GM21423 (cell line): ENCODE measurements around the gene CARD14.

ENCODE experiments used
- ATAC-seq: cut with Tn5 transposase; IDR thresholded peaks from one replicate; pipeline ENCODE4 v1.9.1; 2021; ENCODE audit warnings: mild to moderate bottlenecking, moderate library complexity; ENCODE audit not compliant: unreplicated experiment

CARD14 gene

DNA sequence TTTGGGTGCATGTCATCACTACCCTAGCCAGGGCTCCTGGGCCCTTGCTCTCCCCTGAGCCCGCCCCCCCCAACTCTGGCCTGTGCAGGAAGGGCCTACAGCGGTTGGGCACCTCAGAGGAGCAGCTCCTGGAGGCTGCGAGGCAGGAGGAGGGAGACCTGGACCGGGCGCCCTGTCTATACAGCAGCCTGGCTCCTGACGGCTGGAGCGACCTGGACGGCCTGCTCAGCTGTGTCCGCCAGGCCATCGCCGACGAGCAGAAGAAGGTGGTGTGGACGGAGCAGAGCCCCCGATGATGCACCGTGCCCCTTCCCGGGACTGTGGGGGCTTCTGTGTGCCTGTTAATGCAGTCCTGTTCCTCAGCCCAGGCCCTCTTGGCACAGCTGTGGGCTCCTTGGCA lies 38.2 kb downstream of the CARD14 start:
- no peak for ATAC-seq

DNA sequence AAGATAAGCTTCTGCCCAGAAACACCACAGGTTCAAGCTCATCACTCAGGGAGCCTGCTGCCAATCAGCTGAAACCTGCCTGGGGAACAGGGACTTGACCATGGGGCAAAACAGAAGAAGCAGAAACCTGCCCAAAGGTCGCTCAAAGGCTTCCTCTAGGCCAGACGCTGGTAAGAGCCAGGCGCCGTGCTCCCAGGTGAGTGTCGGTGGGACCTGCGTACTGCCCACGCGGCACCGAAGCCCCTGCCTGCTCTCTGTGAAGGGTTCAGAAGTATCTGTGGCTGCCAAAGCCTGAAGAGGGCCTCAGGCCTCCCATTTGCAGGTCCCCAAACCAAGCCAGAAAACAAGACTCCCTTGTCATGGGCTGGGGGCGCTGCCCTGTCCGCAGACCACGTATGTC lies 39.9 kb downstream of the CARD14 start:
- no peak for ATAC-seq

DNA sequence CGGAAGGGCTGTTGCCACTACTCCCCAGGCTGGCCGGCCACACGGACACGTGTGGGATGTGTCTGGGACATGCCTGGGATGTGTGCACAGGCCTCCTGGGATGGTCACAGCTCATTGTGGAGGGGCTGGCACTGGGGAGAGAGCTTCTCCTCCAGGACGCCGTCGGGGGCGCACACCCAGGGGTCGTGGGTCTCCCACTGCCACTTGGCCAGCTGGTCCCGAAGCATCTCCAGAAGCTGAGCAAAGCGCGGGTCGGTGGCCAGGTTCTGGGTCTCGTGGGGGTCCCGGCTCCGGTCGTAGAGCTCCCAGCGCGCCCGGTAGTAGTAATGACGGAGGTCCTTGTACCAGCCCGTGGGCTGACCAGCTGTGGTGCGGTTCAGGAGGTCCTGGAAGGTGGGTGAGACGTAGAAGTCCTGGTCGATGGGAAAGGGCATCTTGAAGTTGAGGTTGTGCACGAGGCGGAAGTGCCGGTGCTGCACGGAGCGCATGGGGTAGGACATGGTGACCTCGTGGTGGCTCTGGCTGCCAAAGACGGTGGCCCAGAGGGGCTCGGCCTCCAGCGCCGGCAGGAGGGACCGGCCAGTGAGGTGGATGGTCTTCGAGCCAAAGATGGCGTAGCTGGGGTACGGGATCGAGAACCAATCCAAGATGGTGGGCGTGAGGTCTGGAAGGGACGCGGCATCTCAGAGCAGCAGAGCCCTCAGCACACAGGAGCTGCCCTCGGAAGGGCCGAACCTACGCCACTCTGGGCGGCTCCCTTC lies 40.7 kb downstream of the CARD14 start:
- no peak for ATAC-seq

DNA sequence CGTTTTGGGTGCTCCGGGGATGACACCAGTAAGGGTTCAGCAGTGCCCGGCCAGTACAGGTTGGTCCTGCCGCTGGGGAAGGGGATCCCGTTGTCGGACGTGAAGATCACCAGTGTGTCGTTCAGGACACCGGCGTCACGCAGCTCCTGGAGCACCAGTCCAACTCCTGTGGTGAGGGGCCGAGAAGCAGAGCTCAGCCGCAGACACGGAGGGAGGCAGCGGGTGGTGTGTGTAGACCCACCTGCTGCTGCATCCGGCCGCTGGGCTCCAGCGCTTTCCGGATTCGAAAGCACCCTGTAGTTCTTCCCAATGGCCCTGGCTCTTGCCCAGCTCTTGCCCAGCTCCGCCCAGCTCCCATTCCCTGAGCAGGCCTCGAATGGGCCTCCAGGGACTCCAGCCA lies 42.3 kb downstream of the CARD14 start:
- no peak for ATAC-seq

DNA sequence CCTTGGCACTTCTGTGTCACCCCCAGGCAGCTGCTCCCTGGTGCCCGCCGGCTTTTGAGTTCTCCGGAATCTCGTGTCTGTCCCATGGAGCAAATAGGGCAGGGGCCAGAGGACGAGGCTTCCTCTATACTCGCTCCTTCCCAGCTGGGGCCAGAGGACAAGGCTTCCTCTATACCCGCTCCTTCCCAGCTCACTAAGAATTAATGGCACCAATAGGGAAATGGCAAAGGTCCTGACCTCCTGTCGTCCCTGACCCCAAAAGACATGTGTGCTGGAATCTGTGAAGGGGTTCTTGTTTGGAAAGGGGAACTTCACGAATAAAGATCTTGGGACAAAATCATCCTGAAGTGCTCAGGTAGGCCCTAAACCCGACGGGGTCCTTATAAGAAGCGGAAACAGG lies 42.7 kb downstream of the CARD14 start:
- ATAC-seq = no peak

DNA sequence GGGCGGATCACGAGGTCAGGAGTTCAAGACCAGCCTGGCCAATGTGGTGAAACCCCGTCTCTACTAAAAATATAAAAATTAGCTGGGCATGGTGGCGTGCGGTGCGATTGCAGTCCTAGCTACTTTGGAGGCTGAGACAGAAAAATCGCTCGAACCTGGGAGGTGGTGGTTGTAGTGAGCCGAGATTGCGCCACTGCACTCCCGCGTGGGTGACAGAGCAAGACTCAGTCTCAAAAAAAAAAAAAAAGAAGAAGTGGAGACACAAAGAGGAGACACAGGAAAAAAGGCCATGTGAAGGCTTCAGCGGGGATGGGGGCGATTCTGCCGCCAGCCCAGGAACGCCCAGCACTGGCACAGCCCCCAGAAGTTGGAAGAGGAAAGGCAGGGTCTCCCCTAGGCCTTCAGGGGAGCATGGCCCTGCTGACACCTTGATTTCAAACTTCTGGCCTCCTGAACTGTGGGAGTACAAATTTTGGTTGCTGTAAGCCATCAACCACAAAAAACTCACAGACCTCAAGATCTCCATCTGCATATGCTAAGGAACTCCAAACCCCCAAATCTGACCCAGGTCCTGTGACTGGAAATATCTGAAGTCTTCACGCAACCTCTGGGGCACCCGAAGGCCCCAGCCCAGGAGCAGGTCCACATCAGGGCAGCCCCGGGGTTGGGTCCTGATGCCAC lies 43.3 kb downstream of the CARD14 start:
- ATAC-seq = no peak

DNA sequence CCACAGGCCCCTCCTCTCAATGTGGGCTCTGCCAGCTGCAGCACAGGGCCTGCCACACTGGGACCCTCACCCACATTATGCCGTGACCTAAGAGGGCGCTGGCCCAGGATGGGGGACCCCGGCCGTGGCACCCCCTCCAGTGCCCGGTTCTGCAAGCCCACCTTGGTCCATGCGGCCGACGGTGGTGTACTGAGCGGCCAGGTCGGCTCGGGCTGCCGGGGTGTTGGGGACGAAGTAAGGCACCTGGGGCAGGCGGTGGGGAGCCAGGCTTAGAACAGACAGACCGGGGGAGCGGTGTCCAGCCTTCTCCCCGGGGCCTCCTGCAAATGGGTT lies 43.8 kb downstream of the CARD14 start:
- no peak for ATAC-seq

DNA sequence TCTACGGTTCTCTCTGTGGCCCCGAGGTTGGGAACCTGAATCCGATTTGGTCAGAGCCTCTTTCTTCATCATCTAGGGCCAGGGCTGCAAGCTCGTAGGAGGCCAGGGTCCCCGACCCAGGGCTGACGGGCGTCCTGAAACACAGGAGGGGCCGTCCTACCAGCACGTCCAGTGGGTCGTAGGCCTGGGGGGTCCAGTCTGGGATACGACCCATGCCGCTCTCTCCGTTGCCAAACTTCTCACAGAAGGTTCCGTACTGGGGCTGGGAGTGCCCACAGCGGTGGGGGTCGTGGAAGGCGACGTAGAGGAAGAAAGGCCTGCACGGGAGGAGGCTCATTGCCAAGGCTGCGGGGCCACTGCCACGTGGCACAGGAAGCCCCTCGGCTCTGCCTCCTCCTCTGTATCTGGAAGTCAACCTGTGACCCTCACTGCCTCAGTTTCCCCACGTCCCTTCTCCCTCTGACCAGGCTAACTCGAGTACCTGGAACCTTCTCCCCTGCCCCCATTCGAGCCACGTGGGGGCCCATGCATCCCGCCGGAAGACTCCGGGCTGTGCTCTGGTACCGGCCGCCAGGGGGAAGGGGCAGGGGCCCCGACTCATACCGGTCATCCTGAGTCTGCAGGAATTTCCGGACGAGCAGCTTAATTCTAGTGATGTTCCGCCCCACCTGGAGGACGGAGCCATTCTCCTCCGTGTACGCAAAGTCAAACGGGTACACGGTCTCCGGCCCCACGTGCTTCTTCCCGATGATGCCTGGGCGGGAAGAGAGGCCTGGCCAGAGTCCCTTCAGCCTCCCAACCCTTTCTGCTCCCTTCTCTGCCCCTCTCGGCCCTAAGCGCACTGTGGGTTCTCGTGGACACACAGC lies 44.4 kb downstream of the CARD14 start:
- no peak for ATAC-seq

DNA sequence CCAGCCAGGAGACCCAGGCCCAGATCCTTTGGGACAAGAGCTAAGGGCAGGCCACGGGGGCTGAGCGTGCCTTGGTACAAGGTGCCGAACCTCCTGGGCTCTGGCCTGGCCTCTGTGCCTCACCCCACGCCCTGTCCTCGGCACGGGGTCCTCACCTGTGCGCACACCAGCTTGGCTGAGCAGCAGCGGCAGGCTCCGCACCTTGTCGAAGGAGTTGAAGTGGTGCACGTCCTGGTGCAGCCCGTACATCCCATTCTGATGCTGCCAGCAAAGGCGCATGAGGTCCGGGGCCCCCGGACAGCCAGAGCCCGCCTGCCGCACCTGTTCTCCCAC lies 45.0 kb downstream of the CARD14 start:
- ATAC-seq = no peak

DNA sequence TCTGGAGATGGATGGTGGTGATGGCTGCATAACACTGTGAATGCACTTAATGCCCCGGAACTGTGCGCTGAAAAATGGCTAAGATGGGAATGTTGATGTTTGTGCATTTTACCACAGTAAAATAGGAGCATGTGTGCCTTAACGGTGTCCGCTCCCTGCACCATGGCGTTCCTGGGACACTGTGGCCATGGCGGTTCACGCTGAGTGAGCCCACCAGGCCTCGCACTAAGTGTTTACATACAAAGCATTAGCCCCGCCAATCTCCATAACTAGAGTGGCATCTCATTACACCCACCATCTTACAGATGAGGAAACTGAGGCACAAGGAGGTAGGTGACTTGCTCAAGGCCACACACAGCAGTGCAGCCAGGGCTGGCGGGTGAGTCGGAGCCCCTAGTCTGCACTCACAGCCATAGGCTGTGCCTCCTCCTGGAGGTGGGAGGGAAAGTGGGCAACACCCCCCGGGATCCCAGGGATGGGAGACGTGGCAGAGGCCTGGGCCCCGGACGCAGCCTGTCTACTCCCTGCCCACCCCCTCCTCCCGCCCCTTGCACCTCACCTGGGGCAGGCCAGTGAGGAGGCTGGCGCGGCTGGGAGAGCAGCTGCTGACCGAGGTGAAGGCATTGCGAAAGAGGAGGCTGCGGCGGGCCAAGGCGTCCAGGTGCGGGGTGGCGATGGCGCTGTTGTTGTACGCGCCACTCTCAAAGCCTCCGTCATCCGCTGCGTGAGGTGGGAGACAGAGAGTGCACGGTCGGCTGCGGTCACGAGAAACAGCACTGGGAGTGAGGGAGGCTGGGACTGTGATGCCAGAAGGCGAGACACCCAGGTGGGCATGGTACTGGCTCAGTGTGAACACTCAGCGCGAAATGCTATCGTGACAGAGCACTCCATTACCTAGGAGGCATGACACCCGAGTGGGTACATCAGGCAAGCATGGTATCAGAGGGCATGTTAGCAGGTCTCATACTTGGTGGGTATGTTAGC lies 46.9 kb downstream of the CARD14 start:
- ATAC-seq = no peak

DNA sequence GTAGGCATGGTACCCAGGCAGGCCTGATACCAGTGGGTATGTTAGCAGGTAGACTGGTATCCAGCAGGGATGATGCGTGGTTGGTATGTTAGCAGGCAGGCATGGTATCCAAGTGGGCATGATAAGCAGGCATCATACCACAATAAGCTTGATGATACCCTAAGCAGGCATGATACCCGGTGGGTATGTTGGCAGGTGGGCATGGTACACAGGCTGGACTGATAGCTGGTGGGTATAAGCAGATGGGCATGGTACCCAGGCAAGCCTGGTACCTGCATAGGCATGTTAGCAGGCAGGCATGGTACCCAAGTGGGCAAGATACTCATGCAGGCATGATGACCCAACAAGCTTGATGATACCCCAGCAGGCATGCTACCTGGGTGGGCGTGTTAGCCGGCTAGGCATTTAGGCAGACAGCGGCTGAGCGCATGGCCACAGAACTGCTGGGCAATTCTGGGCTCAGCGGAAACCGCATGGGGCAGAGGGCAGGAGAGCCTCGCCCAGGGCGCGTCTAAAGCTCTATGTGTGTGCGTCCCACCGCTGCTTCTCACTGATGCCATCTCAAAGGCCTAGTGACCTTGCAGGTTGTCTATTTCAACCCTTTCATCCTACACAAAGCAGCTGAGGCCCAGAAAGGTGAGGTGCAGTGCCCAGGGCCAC lies 48.0 kb downstream of the CARD14 start:
- ATAC-seq = no peak

DNA sequence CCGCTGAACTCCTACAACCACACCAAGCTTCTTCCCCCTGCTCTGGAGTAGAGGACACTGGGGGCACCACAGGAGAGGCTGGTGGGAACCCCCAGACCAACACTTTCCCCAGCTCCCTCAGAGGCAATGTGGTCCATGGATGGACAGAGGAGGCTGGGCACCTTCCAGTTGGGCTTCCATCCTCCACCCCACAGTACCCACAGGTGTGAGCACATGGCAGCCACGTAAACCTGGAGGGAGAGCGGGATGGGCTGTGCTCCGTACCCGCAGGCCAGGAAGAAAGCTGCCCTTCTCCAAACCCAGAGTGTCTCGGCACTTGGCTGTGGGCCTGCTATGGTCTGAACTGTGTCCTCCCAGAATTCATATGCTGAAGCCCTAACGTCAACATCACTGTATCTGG lies 48.6 kb downstream of the CARD14 start:
- no peak for ATAC-seq

DNA sequence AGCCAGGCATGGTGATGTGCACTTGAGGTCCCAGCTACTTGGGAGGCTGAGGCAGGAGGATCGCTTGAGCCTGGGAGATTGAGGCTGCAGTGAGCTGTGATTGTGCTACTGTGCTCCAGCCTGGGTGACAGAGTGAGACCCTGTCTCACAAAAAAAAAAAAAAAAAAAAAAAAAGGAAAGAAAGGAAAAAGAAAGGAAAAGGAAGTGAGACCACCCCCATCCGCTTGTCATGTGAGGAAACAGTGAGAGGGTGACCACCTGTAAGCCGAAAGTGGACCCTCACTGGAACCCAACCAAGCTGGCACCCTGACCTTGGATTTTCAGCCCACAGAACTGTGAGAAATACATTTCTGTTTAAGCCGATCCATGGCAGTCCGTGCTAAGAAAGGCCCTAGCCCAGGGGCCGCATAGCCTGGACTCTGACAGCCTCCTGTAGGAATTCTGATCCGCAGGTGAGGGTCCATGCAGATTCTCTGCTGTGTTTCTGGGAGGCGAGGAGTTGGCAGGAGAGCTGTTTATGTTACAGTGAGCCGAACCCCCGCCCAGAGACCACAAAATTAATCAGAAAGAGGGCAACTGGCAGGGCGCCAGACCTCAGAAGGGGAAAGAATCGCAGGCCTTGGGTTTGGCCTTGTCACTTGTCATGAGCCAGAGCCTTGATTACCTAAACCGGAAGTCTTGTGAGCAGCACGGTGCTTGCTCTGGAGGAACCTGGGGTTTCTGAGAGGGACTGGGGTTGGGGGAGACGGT lies 49.4 kb downstream of the CARD14 start:
- ATAC-seq = peak; percentile 73

DNA sequence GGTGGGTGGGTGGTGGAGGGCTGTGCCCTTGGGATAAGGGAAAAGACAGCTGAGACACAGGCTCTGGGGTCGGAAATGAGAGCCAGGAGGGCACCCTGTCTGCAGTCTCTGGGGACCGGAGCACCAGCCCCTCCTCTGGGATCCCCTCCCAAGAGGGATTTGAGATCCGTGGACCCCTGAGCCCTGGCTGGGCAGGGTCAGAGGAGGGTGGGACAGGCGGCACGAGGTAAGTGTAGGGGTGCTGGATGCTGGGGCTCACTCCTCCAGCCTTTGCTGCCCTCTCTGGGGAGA lies 49.9 kb downstream of the CARD14 start:
- ATAC-seq = no peak

DNA sequence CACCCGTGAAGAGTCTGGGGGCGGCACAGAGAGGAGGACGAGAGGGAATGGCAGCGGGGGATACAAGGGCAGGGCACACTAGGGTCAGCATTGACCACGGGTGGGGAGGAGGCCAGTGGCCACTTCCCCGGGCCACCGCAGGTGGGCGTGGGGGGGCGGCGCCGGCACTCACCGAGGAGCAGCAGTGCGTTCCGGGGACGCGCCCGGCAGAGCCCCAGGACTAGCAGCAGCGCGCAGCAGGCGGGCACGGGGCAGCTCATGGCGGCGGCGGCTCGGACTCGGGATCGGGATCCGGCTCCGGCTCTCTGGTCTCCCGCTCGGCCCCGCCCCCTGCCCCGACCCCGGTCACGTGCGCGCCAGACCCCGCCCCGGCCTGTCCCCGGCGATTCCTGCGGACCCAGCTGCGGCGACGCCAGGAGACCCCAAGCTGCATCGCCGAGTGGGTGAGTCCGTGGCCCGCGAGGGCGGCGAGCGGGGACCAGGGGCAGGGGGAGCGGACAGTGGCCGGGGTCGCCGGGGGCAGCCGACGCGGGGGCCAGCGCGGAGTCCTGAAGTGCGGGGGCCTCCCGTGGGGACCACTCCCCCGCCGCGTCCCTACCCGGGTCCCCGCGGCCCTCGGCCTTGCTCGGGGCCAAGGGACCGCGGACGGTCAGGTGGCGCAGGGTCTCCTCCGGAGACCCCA lies 50.4 kb downstream of the CARD14 start, which contains the start of the genes SGSH and SLC26A11:
Gene SGSH, minus strand, starts transcription at position 280 of the 682 bp plus-strand sequence. Its CDS starts 20 bp downstream, at position 260.
Gene SLC26A11, plus strand, starts transcription at position 374 of the 682 bp plus-strand sequence. CDS start 1,134 bp downstream, outside the sequence.
- peak; percentile 31 for ATAC-seq

DNA sequence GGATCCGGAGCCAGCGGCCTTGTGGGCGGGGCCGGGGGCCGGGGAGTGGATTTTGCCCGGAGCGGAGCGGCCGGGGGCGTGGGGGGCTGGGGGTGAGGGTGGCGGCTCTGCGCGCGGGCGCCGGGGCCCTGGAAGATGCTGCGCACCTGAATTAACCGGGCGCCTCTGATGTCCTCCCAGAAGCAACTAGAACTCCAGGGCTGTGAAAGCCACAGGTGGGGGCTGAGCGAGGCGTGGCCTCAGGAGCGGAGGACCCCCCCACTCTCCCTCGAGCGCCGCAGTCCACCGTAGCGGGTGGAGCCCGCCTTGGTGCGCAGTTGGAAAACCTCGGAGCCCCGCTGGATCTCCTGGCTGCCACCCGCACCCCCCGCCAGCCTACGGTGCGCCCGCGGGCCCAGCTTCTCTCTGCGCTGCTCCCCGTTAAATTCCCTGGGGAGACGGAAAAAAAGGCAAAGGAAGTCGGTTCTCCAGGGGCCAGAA lies 50.9 kb downstream of the CARD14 start:
- ATAC-seq = no peak

DNA sequence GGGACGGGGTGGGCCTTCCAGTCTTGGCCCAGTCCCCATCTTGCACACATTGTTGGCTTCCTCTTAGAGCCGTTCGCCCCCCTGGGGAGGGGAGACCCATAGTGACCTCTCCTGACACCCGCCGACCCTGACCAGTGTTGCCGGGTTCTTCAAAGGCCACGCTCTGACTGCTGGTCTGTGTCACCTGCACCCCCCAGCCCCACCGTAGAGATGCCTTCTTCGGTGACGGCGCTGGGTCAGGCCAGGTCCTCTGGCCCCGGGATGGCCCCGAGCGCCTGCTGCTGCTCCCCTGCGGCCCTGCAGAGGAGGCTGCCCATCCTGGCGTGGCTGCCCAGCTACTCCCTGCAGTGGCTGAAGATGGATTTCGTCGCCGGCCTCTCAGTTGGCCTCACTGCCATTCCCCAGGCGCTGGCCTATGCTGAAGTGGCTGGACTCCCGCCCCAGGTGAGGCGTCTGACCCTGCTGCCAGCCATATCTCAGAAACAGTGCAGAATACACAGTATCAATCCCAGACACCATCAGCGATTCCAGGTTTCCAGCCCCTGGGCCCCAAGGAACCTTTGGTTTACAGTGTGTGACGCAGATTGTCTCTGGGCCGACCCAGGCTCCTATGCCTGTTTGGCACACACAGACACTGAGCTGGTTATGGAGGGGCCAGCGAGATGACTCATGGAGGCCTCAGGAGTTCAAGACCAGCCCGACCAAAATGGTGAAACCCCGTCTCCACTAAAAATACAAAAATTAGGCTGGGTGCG lies 51.7 kb downstream of the CARD14 start:
- ATAC-seq = no peak
